Breast epithelium (tissue), 3 donors: Measurements from ENCODE around the gene DPYD.

Experiments
- POLR2A ChIP-seq: fragments of 450-650 bp; IDR thresholded peaks from one replicate; pipeline ENCODE4 v1.6.1; 2016; ENCODE audit warnings: antibody characterized with exemption, mild to moderate bottlenecking, moderate library complexity
- POLR2AphosphoS5 ChIP-seq, 3 donors: sonication (generic); formaldehyde crosslinking; IDR thresholded peaks; one replicate each; pipeline ENCODE4 v1.6.1; 2017; ENCODE audit warnings: antibody characterized with exemption in 3 of 3
- TF ChIP-seq, protein P1 (sequence below), 3 donors: fragments of 450-650 bp; IDR thresholded peaks; one replicate each; pipeline ENCODE4 v1.5.1; 2016 to 2017; ENCODE audit warnings: antibody characterized with exemption in 3 of 3, mild to moderate bottlenecking in 3 of 3, moderate library complexity in 3 of 3

DNA sequence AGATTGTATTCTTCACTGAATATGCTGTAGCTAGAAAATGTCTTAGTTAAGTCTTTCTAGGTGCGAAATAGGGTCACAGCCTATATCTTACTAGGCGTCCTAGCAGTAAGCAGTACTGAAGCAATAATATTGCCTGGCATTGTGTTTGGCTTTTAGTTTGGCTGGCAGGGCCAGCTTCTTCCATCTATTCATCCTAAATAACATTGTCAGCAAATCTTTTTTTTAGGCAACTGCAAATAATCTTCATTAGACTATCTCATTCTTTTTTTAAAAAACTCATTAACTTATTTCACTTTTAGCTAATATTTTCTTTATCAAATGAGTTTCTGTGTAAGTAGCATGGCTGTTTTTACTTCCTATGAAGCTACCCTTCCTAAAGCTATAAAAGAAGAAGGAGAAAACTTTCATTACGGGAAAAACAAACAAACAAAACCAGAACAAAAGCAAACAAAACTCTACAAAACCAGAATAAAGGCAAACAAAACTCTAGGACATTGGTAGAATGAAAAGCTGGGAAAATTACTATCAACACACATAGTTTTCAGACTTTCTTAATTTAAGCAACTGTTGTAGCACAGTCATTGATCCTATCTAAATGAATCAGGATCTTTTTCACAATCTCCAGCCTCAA lies 506.0 kb downstream of the DPYD start:
- TF ChIP-seq, protein P1, sequence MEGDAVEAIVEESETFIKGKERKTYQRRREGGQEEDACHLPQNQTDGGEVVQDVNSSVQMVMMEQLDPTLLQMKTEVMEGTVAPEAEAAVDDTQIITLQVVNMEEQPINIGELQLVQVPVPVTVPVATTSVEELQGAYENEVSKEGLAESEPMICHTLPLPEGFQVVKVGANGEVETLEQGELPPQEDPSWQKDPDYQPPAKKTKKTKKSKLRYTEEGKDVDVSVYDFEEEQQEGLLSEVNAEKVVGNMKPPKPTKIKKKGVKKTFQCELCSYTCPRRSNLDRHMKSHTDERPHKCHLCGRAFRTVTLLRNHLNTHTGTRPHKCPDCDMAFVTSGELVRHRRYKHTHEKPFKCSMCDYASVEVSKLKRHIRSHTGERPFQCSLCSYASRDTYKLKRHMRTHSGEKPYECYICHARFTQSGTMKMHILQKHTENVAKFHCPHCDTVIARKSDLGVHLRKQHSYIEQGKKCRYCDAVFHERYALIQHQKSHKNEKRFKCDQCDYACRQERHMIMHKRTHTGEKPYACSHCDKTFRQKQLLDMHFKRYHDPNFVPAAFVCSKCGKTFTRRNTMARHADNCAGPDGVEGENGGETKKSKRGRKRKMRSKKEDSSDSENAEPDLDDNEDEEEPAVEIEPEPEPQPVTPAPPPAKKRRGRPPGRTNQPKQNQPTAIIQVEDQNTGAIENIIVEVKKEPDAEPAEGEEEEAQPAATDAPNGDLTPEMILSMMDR (IDR thresholded peaks at IDR 0.05): no peak
- no peak for TF ChIP-seq POLR2A
- no peak for TF ChIP-seq POLR2AphosphoS5 (IDR thresholded peaks at IDR 0.05)
